SK-N-SH (cell line): ENCODE data around the gene AACS.

ENCODE experiments used
- CHD2 ChIP-seq: fragments of 150-350 bp; IDR thresholded peaks from 2 replicates; pipeline ENCODE4 v1.6.1; 2018; ENCODE audit warnings: low read length; ENCODE audit not compliant: partially characterized antibody
- FOXM1 ChIP-seq: IDR thresholded peaks from 2 replicates; pipeline ENCODE4 v1.4.0; 2012; ENCODE audit warnings: low read depth, mild to moderate bottlenecking
- GABPA ChIP-seq: IDR thresholded peaks from 2 replicates; pipeline ENCODE4 v1.4.0; 2012; ENCODE audit warnings: low read depth, mild to moderate bottlenecking
- MAX ChIP-seq: IDR thresholded peaks from 2 replicates; pipeline ENCODE4 v1.4.0; 2012; ENCODE audit warnings: low read depth
- MXI1 ChIP-seq: IDR thresholded peaks from 2 replicates; pipeline ENCODE4 v1.6.1; 2012; ENCODE audit warnings: mild to moderate bottlenecking, low read depth, low read length, improper control_type of control experiment
- POLR2AphosphoS5 ChIP-seq: IDR thresholded peaks from 2 replicates; pipeline ENCODE4 v1.6.1; 2012; ENCODE audit warnings: low read depth, low read length
- SIN3A ChIP-seq: IDR thresholded peaks from 2 replicates; pipeline ENCODE4 v1.6.1; 2012; ENCODE audit warnings: low read depth, mild to moderate bottlenecking, low read length, moderate library complexity, borderline replicate concordance
- TAF1 ChIP-seq: IDR thresholded peaks from 2 replicates; pipeline ENCODE4 v1.6.1; 2012; ENCODE audit warnings: low read depth, mild to moderate bottlenecking, low read length, moderate library complexity, borderline replicate concordance
- TEAD4 ChIP-seq: IDR thresholded peaks from 2 replicates; pipeline ENCODE4 v1.4.0; 2012; ENCODE audit warnings: mild to moderate bottlenecking, borderline replicate concordance; ENCODE audit not compliant: insufficient read depth
- TF ChIP-seq, protein P1 (sequence below): fragments of 200-600 bp; sonication (generic); IDR thresholded peaks from 2 replicates; pipeline ENCODE4 v1.6.1; 2017; ENCODE audit warnings: antibody characterized with exemption, mild to moderate bottlenecking, moderate library complexity

DNA sequence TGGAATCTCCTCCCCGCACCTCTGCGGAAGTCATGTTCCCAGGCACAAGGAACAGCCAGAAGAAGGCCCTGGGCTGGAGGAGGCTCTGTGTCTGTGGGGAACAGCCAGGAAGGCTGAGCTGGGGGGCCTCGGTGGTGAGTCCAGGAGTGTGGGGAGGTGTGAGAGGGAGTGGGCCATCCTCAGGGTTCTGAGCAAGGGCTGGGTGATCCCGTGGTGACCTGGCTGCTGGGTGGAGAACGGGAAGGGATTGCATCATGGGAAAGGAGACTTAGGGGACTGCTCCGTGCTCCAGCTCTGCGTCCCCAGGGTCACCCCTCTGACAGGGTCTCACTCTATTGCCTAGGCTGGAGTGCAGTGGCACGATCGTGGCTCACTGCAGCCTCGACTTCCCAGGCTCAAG is 13.8 kb downstream of the AACS start:
- TF ChIP-seq, protein P1, sequence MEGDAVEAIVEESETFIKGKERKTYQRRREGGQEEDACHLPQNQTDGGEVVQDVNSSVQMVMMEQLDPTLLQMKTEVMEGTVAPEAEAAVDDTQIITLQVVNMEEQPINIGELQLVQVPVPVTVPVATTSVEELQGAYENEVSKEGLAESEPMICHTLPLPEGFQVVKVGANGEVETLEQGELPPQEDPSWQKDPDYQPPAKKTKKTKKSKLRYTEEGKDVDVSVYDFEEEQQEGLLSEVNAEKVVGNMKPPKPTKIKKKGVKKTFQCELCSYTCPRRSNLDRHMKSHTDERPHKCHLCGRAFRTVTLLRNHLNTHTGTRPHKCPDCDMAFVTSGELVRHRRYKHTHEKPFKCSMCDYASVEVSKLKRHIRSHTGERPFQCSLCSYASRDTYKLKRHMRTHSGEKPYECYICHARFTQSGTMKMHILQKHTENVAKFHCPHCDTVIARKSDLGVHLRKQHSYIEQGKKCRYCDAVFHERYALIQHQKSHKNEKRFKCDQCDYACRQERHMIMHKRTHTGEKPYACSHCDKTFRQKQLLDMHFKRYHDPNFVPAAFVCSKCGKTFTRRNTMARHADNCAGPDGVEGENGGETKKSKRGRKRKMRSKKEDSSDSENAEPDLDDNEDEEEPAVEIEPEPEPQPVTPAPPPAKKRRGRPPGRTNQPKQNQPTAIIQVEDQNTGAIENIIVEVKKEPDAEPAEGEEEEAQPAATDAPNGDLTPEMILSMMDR: no peak
- TF ChIP-seq MAX (no peak), FOXM1 (no peak), CHD2 (no peak), POLR2AphosphoS5 (no peak), TEAD4 (no peak), GABPA (no peak), TAF1 (no peak), MXI1 (no peak), SIN3A (no peak)
